OCI-LY7 (cell line): Measurements from ENCODE around the gene KCNK1.

Experiments used
- EZH2phosphoT487 ChIP-seq: fragments of 200-600 bp; sonication (generic); IDR thresholded peaks from 2 replicates; pipeline ENCODE4 v1.6.1; 2018; ENCODE audit warnings: low read depth, borderline replicate concordance, mild to moderate bottlenecking, mixed run types, antibody characterized with exemption, low read length, moderate library complexity, mixed read lengths
- TF ChIP-seq, protein P1 (sequence below): fragments of 200-600 bp; sonication (generic); conservative IDR thresholded peaks from 2 replicates; pipeline ENCODE4 v1.5.1; 2014; ENCODE audit warnings: mild to moderate bottlenecking, antibody characterized with exemption, low read length, moderate library complexity, mixed read lengths

DNA sequence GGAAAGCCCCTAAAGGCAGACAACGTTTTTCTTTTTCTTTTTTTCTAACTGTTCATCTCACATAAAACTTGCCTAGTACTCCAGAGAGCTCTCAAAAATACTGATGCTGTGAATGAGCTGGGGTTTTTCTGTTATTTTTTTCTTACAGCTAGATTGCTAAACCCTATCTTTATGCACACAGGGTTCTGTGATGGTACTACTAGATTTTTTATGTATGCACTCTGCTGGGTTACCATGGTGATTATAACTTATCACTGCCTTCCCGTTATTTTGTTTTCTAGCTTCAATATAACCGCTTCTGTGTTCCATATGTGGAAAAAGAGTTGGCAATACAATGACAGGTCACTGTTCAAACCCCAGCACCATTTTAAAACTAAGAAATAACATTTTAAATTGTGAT, 43.7 kb upstream of the KCNK1 start:
- TF ChIP-seq, protein P1, sequence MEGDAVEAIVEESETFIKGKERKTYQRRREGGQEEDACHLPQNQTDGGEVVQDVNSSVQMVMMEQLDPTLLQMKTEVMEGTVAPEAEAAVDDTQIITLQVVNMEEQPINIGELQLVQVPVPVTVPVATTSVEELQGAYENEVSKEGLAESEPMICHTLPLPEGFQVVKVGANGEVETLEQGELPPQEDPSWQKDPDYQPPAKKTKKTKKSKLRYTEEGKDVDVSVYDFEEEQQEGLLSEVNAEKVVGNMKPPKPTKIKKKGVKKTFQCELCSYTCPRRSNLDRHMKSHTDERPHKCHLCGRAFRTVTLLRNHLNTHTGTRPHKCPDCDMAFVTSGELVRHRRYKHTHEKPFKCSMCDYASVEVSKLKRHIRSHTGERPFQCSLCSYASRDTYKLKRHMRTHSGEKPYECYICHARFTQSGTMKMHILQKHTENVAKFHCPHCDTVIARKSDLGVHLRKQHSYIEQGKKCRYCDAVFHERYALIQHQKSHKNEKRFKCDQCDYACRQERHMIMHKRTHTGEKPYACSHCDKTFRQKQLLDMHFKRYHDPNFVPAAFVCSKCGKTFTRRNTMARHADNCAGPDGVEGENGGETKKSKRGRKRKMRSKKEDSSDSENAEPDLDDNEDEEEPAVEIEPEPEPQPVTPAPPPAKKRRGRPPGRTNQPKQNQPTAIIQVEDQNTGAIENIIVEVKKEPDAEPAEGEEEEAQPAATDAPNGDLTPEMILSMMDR, result no peak
- no peak for TF ChIP-seq EZH2phosphoT487
